Body of pancreas (tissue), 4 donors: ENCODE data around the gene SLC4A1. TPM values are rescaled to one million over a fixed set of nuclear protein-coding genes. Genes with fewer than 3 reads are reported as not detected.
A peak's percentile ranks its signal among the peaks of the same experiment; 100 is the strongest.

Experiments used
- ATAC-seq: fragments of 150-250 bp; one replicate; pipeline ENCODE4 v1.9.1; 2016
- DNase-seq, 4 donors: peaks; one replicate each; pipeline ENCODE4 v3.0.0-alpha.2; 2019
- H3K27ac ChIP-seq, 4 donors: fragments of 200-600 bp; sonication (generic); 1 replicate in 3 of 4; 2 replicates in 1 of 4; pipeline versions ENCODE4 v1.5.1 to v1.6.1; 2016 to 2019; ENCODE audit warnings: mild to moderate bottlenecking in 1 of 4, mixed read lengths in 1 of 4, moderate library complexity in 1 of 4
- H3K27me3 ChIP-seq, 2 donors: fragments of 200-600 bp; sonication (generic); one replicate each; pipeline ENCODE4 v1.6.0; 2016; ENCODE audit warnings: mild to moderate bottlenecking in 1 of 2
- H3K36me3 ChIP-seq, 2 donors: fragments of 200-600 bp; sonication (generic); replicated peaks in 1 of 2; 2 replicates each; pipeline ENCODE4 v1.5.1; 2016; ENCODE audit warnings: low read depth in 2 of 2; ENCODE audit not compliant: insufficient read depth in 1 of 2
- H3K4me1 ChIP-seq: fragments of 200-600 bp; sonication (generic); one replicate; pipeline ENCODE4 v1.6.0; 2016
- H3K4me3 ChIP-seq, 2 donors: fragments of 200-600 bp; sonication (generic); 1 replicate in 1 of 2; 2 replicates in 1 of 2; pipeline ENCODE4 v1.5.1; 2016 to 2019
- H3K9me3 ChIP-seq, 3 donors: fragments of 200-600 bp; sonication (generic); 1 replicate in 2 of 3; 2 replicates in 1 of 3; pipeline ENCODE4 v1.5.1; 2016
- POLR2A ChIP-seq, 3 donors: fragments of 450-650 bp; IDR thresholded peaks; one replicate each; pipeline ENCODE4 v1.6.1; 2016; ENCODE audit warnings: antibody characterized with exemption in 3 of 3, mild to moderate bottlenecking in 2 of 3
- WGBS, 2 donors: methylation state at CpG; one replicate each; pipeline ENCODE4 v1.1.5; 2017; 5-methylcytosine and 5-hydroxymethylcytosine counted together
- intact Hi-C: fragments of 100-400 bp; cut with DNase I; formaldehyde crosslinking; loops from one replicate; pipeline ENCODE4 v1.15.1; 2023
- total RNA-seq, 2 donors: library from RNA; depleted of rRNA; stranded (reverse); fragments of >200 nt; gene quantifications; one replicate each; pipeline ENCODE4 v1.1.0, GENCODE V29; 2016
- TF ChIP-seq, protein P1 (sequence below), 7 experiments: fragments of 450-650 bp in 4 of 7; fragments of 200-600 bp in 3 of 7; sonication (generic) in 3 of 7; IDR thresholded peaks; one replicate each; pipeline ENCODE4 v1.5.1; 2016 to 2019; ENCODE audit warnings: antibody characterized with exemption in 7 of 7

The SLC4A1 gene
- total RNA-seq, 2 donors from 2014 or later, result not detected

DNA sequence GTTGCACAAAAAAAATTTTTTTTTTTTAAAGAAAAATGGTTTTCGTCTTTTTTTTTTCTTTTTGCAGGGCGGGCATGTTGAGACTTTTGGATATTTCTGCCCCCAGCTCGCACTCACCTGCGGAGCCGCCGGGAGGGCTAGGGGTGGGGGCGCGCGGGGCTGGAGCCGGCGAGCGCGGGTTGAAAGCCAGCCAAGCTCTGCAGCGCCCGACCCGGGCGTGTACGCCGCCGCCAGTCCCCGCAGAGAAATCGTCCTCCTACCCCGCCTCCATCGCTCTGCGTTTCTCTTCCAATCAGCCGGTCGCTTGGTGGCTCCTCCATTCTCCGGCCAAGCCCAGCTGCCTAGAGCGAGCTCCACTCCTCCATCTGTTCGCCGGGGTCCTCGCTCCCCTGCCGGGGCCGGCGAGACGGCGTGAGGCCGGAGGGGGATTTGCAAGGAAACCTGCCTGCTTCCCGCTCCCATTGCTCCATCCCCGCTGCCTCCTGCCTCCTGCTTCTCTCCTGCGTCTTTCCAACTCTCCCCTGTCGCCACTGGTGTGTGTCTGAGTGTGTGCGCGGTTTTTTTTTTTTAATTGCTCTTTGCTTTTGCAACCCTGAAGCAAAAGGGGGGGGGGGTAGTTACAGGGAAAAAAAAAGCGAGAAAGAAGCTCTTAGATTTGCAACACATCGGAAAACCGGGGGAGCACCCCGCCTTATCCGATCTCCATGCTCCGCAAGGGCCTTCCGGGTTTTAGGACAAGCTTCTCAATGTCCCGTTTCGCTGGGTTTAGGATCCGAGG is 46.7 kb downstream of the SLC4A1 start:
- peak; percentile 46 to 64 (median 54) for TF ChIP-seq POLR2A (IDR thresholded peaks at IDR 0.05)
- TF ChIP-seq, protein P1, sequence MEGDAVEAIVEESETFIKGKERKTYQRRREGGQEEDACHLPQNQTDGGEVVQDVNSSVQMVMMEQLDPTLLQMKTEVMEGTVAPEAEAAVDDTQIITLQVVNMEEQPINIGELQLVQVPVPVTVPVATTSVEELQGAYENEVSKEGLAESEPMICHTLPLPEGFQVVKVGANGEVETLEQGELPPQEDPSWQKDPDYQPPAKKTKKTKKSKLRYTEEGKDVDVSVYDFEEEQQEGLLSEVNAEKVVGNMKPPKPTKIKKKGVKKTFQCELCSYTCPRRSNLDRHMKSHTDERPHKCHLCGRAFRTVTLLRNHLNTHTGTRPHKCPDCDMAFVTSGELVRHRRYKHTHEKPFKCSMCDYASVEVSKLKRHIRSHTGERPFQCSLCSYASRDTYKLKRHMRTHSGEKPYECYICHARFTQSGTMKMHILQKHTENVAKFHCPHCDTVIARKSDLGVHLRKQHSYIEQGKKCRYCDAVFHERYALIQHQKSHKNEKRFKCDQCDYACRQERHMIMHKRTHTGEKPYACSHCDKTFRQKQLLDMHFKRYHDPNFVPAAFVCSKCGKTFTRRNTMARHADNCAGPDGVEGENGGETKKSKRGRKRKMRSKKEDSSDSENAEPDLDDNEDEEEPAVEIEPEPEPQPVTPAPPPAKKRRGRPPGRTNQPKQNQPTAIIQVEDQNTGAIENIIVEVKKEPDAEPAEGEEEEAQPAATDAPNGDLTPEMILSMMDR (IDR thresholded peaks at IDR 0.05), result no peak
- WGBS, 2 donors, result 0% methylated on average over 26 to 54 of the region's 54 CpGs
- peak; percentile 10 for ATAC-seq
- Histone ChIP-seq H3K4me3 (peak overlapping the region; percentile 37 to 56), H3K27me3 (no peaks in the 10 kb centered on the region), H3K4me1 (peaks cover 45% of the 10 kb centered on the region), H3K36me3 (peaks cover 5 to 6% of the 10 kb centered on the region in 2 donors), H3K27ac (peak overlapping the region; percentile 81 to 99 (median 99)), H3K9me3 (no peaks in the 10 kb centered on the region)
- peak; percentile 76 to 84 (median 80) for DNase-seq
- intact Hi-C loops, result no loop called here

DNA sequence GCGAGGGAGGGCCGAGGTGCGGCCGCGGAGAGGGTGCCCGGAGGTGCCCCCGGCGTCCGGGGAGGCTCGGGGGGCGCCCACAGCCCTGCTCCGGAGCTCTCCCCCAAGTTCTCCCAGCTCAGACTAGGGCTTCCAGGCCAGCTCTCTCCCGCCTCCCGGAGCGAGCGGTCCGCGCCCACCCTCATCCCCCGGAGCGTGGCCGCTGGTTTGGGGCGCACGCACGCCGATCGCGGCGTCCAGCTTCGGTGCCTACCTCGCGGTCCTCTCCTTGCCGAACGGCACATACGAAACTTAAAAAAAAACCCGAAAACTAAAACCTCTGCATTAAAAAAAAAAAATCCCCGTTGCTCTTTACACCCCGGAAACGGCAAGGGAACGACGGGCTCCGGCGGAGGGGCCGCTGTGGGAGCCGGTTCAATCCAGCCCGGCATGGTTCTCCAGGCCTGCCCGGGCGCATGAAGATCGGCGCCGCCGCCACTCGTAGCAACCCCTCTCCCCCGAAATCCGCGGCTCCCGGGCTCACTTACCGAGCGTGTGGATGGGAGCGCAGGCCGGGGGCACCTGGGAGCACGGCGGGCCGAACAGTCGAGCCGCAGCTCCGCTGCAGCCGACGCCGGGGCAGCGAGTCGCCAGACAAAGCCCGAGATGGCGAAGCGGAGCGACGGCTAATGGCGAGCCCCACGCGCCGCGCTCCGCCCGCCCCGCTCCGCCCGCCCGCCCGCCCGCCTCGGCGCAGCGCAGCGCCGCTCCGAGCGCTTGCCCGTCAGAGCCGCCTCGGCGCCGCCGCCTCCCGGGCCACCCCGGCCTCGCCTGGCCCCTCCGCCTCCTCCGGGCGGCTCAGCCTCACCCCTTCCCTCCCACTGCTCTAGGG is 47.5 kb downstream of the SLC4A1 start:
- WGBS, 2 donors, result 0% methylated on average over 33 to 93 of the region's 108 CpGs
- H3K4me1 ChIP-seq, result peaks cover 45% of the 10 kb centered on the region
- H3K36me3 ChIP-seq, result peaks cover 9 to 13% of the 10 kb centered on the region in 2 donors
- ATAC-seq (peak; percentile 25), DNase-seq (peak; percentile 61 to 70 (median 66))
- intact Hi-C loops, result no loop called here
- peak overlapping the region; percentile 56 to 76 for H3K4me3 ChIP-seq
- peak; percentile 10 to 43 (median 24) for TF ChIP-seq POLR2A (IDR thresholded peaks at IDR 0.05)
- TF ChIP-seq, protein P1 (IDR thresholded peaks at IDR 0.05), result no peak
- H3K9me3 ChIP-seq, result no peaks in the 10 kb centered on the region
- H3K27me3 ChIP-seq, result no peaks in the 10 kb centered on the region
- peak overlapping the region; percentile 94 to 99 (median 99) for H3K27ac ChIP-seq

DNA sequence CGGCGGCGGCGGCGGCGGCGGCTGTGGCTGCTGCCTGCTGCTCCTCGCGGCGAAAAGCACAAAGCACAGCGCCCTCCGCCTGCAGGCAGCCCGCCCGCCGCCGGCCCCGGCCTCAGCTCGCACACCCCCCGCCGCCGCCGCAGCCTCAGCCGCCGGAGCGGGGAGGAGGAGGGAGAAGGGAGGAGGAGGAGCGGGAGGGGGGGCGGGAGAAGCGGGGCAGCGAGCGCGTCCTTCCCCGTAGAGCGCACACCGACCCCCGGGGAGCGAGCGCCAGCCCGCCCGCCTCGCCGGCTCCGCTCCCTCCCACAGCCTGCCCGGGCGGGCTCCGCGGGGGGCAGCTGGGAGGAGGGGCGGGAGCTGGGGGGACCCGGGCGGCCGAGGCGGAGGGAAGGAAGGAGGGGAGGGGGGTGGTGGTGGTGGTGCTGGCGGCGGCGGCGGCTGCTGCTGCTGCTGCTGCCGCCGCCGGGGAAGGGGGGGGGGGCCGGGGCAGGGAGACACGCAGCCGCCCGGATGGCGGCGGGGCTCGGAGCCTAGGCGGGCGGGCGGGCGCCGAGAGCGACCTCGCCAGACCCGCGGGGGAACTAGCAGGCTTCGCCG is 48.2 kb downstream of the SLC4A1 start, which contains the start of gene UBTF:
TSS of gene UBTF (minus strand) at position 60 of the 597 bp plus-strand sequence. CDS start 1,446 bp downstream, outside the sequence.
- intact Hi-C loops, result loop anchor here (5.0 kb wide), 1 partner anchor 103 kb away; the partner anchor contains the start of gene SLC25A39
- DNase-seq, result peak; percentile 71 to 76 (median 74)
- no peak for TF ChIP-seq POLR2A (IDR thresholded peaks at IDR 0.05)
- TF ChIP-seq, protein P1 (IDR thresholded peaks at IDR 0.05), result peak in 2 of 7 experiments; percentile 22 to 30
- peaks cover 9 to 19% of the 10 kb centered on the region in 2 donors for H3K36me3 ChIP-seq
- H3K27ac ChIP-seq, result peak within 1 kb of the TSS; percentile 94 to 99 (median 99)
- no peaks in the 10 kb centered on the region for H3K9me3 ChIP-seq
- H3K4me1 ChIP-seq, result peaks cover 45% of the 10 kb centered on the region
- ATAC-seq, result peak; percentile 21
- H3K4me3 ChIP-seq, result peak within 1 kb of the TSS; percentile 55 to 76
- WGBS, 2 donors, result 0% methylated on average over 26 of the region's 76 CpGs; no CpG with 5 or more reads in 1 of the 2 donors
- no peaks in the 10 kb centered on the region for H3K27me3 ChIP-seq

DNA sequence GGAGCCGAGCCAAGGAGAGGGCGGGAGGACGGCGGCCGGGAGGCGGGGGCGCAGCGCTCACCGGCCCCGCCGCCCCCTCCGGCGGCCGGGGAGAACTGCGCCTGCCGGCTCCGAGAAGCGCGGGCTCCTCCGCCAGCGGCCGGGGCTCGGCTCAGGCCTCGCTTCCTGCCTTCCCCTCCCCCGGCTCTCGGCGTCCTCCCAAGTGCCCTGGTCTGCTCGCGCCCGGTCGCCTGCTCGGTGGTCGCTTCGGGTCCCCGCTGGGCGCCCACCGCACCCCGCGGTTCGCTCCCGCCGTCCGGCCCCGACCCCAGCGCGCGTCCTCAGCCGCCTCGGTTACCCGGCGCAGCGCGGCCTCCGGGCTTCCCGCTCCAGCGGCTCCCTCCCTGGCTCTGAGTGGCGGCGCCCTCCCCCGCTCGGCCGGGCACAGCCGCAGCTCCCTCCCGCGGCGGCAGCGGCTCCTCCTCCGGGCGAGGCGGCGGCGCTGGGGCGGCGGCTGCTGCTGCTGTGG is 48.8 kb downstream of the SLC4A1 start:
- peak overlapping the region; percentile 94 to 99 (median 99) for H3K27ac ChIP-seq
- ATAC-seq (peak; percentile 58), DNase-seq (peak; percentile 66 to 74 (median 70))
- peaks cover 9 to 24% of the 10 kb centered on the region in 2 donors for H3K36me3 ChIP-seq
- peak; percentile 34 to 74 (median 38) for TF ChIP-seq POLR2A (IDR thresholded peaks at IDR 0.05)
- TF ChIP-seq, protein P1 (IDR thresholded peaks at IDR 0.05), result peak in 6 of 7 experiments; percentile 27 to 82 (median 41)
- H3K4me1 ChIP-seq, result peaks cover 42% of the 10 kb centered on the region
- 1% methylated on average over 62 of the region's 73 CpGs; no CpG with 5 or more reads in 1 of the 2 donors for WGBS, 2 donors
- H3K4me3 ChIP-seq, result peak overlapping the region; percentile 37 to 55
- no peaks in the 10 kb centered on the region for H3K9me3 ChIP-seq
- intact Hi-C loops, result loop anchor here (5.0 kb wide), 1 partner anchor 103 kb away; the partner anchor contains the start of gene SLC25A39
- H3K27me3 ChIP-seq, result no peaks in the 10 kb centered on the region
